HAP-1 (cell line): ENCODE results near the gene LYPD3.

Source experiments
- DNase-seq, 2 experiments: peaks; one replicate each; pipeline ENCODE4 v3.0.0-alpha.2; 2016 to 2020; ENCODE audit warnings: low spot score in 2 of 2
- H3K27me3 ChIP-seq: fragments of 250-450 bp; sonication (Bioruptor Pico); 2 replicates; pipeline ENCODE4 v1.5.1; 2020; ENCODE audit warnings: low read depth, mild to moderate bottlenecking, moderate library complexity
- H3K36me3 ChIP-seq: fragments of 250-450 bp; sonication (Bioruptor Pico); replicated peaks from 2 replicates; pipeline ENCODE4 v1.5.1; 2020; ENCODE audit warnings: mild to moderate bottlenecking
- H3K4me1 ChIP-seq: fragments of 250-450 bp; sonication (Bioruptor Pico); 2 replicates; pipeline ENCODE4 v1.5.1; 2020; ENCODE audit warnings: mild to moderate bottlenecking
- H3K4me3 ChIP-seq: fragments of 250-450 bp; sonication (Bioruptor Pico); 2 replicates; pipeline ENCODE4 v1.5.1; 2020; ENCODE audit warnings: mild to moderate bottlenecking, moderate library complexity
- H3K9me3 ChIP-seq: fragments of 250-450 bp; sonication (Bioruptor Pico); 2 replicates; pipeline ENCODE4 v1.5.1; 2020; ENCODE audit warnings: mild to moderate bottlenecking, moderate library complexity
- in situ Hi-C: fragments of 300-500 bp; cut with MboI; formaldehyde crosslinking; loops from 3 replicates; pipeline ENCODE4 v1.14.3; 2020; ENCODE audit warnings: low sequenced_read_pairs, inconsistent platforms, mixed read lengths

Gene LYPD3

GRCh38 chr19:43430142-43430710 lies 35.2 kb downstream of the LYPD3 start:
- H3K4me1 ChIP-seq, result peaks cover 7% of the 10 kb centered on the region
- peak; percentile 3 to 13 for DNase-seq
- in situ Hi-C loops, result loop anchor here (25.0 kb wide), 1 partner anchor 193 kb away; no protein-coding TSS in a partner anchor
- H3K27me3 ChIP-seq, result no peaks in the 10 kb centered on the region
- no peak overlapping the region for H3K4me3 ChIP-seq
- no peaks in the 10 kb centered on the region for H3K36me3 ChIP-seq
- no peaks in the 10 kb centered on the region; the same call in 1 of the 2 replicates for H3K9me3 ChIP-seq

- Histone ChIP-seq H3K36me3 (no peaks in the 10 kb centered on the region), H3K9me3 (no peaks in the 10 kb centered on the region; the same call in 1 of the 2 replicates), H3K27me3 (no peaks in the 10 kb centered on the region), H3K4me1 (peaks cover 7% of the 10 kb centered on the region), H3K4me3 (no peak overlapping the region)
- no peak for DNase-seq
- in situ Hi-C loops, result loop anchor here (25.0 kb wide), 1 partner anchor 192 kb away; no protein-coding TSS in a partner anchor
Observed at GRCh38 chr19:43429395-43429794, 36.0 kb downstream of the LYPD3 start.

GRCh38 chr19:43425567-43426392 lies 39.6 kb downstream of the LYPD3 start:
- no peaks in the 10 kb centered on the region for H3K36me3 ChIP-seq
- no peak overlapping the region for H3K4me3 ChIP-seq
- peak; percentile 51 to 72 for DNase-seq
- peaks cover 7% of the 10 kb centered on the region for H3K4me1 ChIP-seq
- H3K9me3 ChIP-seq, result no peaks in the 10 kb centered on the region
- in situ Hi-C loops, result loop anchor here (25.0 kb wide), 1 partner anchor 188 kb away; no protein-coding TSS in a partner anchor
- no peaks in the 10 kb centered on the region for H3K27me3 ChIP-seq

- no peak overlapping the region for H3K4me3 ChIP-seq
- in situ Hi-C loops, result no loop called here
- H3K9me3 ChIP-seq, result no peaks in the 10 kb centered on the region
- H3K36me3 ChIP-seq, result no peaks in the 10 kb centered on the region
- no peaks in the 10 kb centered on the region for H3K27me3 ChIP-seq
- DNase-seq, result no peak
- peaks cover 7% of the 10 kb centered on the region for H3K4me1 ChIP-seq
Observed at GRCh38 chr19:43423779-43424178, 41.6 kb downstream of the LYPD3 start.

GRCh38 chr19:43422689-43423066 lies 42.7 kb downstream of the LYPD3 start:
- Histone ChIP-seq H3K4me3 (no peak overlapping the region), H3K9me3 (no peaks in the 10 kb centered on the region), H3K36me3 (no peaks in the 10 kb centered on the region), H3K27me3 (no peaks in the 10 kb centered on the region), H3K4me1 (peaks cover 7% of the 10 kb centered on the region)
- no peak for DNase-seq
- in situ Hi-C loops, result no loop called here

GRCh38 chr19:43422000-43422688 lies 43.3 kb downstream of the LYPD3 start:
- in situ Hi-C loops, result no loop called here
- Histone ChIP-seq H3K36me3 (no peaks in the 10 kb centered on the region), H3K4me1 (peaks cover 7% of the 10 kb centered on the region), H3K9me3 (no peaks in the 10 kb centered on the region), H3K27me3 (no peaks in the 10 kb centered on the region), H3K4me3 (no peak overlapping the region)
- no peak for DNase-seq

GRCh38 chr19:43420954-43421353 lies 44.5 kb downstream of the LYPD3 start:
- in situ Hi-C loops, result no loop called here
- peak in 1 of 2 experiments; percentile 33 for DNase-seq
- H3K27me3 ChIP-seq, result no peaks in the 10 kb centered on the region
- no peak overlapping the region for H3K4me3 ChIP-seq
- H3K9me3 ChIP-seq, result no peaks in the 10 kb centered on the region
- H3K36me3 ChIP-seq, result no peaks in the 10 kb centered on the region
- peaks cover 3% of the 10 kb centered on the region for H3K4me1 ChIP-seq

GRCh38 chr19:43416951-43417623 lies 48.3 kb downstream of the LYPD3 start:
- Histone ChIP-seq H3K36me3 (no peaks in the 10 kb centered on the region), H3K27me3 (no peaks in the 10 kb centered on the region), H3K4me3 (no peak overlapping the region), H3K4me1 (no peaks in the 10 kb centered on the region), H3K9me3 (peaks cover 2% of the 10 kb centered on the region; the same call in 1 of the 2 replicates)
- no peak for DNase-seq
- in situ Hi-C loops, result no loop called here

GRCh38 chr19:43414554-43414953 lies 50.9 kb downstream of the LYPD3 start, which contains the start of gene TEX101:
TEX101 (plus strand) TSS chr19:43414890; CDS start chr19:43415920, 1,030 bp downstream.
- H3K36me3 ChIP-seq, result no peaks in the 10 kb centered on the region
- in situ Hi-C loops, result no loop called here
- DNase-seq, result no peak
- no peaks in the 10 kb centered on the region for H3K4me1 ChIP-seq
- peaks cover 2% of the 10 kb centered on the region; the same call in 1 of the 2 replicates for H3K9me3 ChIP-seq
- H3K4me3 ChIP-seq, result no peak within 1 kb of the TSS
- no peaks in the 10 kb centered on the region for H3K27me3 ChIP-seq

- Histone ChIP-seq H3K4me1 (no peaks in the 10 kb centered on the region), H3K4me3 (no peak overlapping the region), H3K36me3 (no peaks in the 10 kb centered on the region), H3K9me3 (peaks cover 2% of the 10 kb centered on the region; the same call in 1 of the 2 replicates), H3K27me3 (no peaks in the 10 kb centered on the region)
- in situ Hi-C loops, result no loop called here
- no peak for DNase-seq
Observed at GRCh38 chr19:43412441-43412840, 53.0 kb downstream of the LYPD3 start.
